Measurements from ENCODE around the gene GOT2.

DNA sequence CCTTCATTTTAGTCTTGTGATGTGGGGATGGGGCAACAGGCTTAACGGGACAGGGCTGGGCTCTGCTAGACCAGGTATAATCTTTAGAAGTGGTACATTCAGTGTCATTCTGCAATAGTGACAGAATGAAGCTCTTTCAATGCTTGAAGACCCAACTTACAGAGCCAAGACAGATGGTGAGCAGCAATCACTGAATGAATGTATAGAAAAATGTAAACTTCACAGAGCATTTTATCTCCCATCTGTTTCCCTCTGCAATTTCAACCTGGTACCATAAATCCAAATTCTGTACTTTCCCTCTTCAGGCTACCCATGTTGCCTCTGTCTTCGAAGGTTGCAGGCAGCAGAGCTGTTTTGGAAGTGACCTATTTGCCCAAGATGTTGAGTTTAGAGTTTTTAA is 33.5 kb upstream of the GOT2 start:
- TF ChIP-seq, protein P1, sequence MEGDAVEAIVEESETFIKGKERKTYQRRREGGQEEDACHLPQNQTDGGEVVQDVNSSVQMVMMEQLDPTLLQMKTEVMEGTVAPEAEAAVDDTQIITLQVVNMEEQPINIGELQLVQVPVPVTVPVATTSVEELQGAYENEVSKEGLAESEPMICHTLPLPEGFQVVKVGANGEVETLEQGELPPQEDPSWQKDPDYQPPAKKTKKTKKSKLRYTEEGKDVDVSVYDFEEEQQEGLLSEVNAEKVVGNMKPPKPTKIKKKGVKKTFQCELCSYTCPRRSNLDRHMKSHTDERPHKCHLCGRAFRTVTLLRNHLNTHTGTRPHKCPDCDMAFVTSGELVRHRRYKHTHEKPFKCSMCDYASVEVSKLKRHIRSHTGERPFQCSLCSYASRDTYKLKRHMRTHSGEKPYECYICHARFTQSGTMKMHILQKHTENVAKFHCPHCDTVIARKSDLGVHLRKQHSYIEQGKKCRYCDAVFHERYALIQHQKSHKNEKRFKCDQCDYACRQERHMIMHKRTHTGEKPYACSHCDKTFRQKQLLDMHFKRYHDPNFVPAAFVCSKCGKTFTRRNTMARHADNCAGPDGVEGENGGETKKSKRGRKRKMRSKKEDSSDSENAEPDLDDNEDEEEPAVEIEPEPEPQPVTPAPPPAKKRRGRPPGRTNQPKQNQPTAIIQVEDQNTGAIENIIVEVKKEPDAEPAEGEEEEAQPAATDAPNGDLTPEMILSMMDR (IDR thresholded peaks at IDR 0.05), result no peak
- TF ChIP-seq POLR2A (IDR thresholded peaks at IDR 0.05), result no peak

All from uterus (tissue), 2 donors.